D341Med (cell line): Measurements from ENCODE around the gene BAIAP2L2.
A peak's percentile ranks its signal among the peaks of the same experiment; 100 is the strongest.
"Not testable (repeated sequence)": the region's sequence is repeated elsewhere in the genome, so short reads cannot be mapped to it uniquely, and the experiment has no call there.

ENCODE experiments used
- DNase-seq: peaks from one replicate; pipeline ENCODE4 v3.0.0; 2012; ENCODE audit warnings: low spot score

BAIAP2L2 gene

GRCh38 chr22:38129021-38129420 is 18.5 kb upstream of the BAIAP2L2 start:
- peak; percentile 8 for DNase-seq

- no peak for DNase-seq
Observed at GRCh38 chr22:38127869-38128268, 17.4 kb upstream of the BAIAP2L2 start.

GRCh38 chr22:38126928-38127668 is 16.6 kb upstream of the BAIAP2L2 start:
- DNase-seq: no peak

GRCh38 chr22:38125751-38126201 is 15.3 kb upstream of the BAIAP2L2 start:
- no peak for DNase-seq

- DNase-seq: no peak
Observed at GRCh38 chr22:38125038-38125610, 14.6 kb upstream of the BAIAP2L2 start.

DNA sequence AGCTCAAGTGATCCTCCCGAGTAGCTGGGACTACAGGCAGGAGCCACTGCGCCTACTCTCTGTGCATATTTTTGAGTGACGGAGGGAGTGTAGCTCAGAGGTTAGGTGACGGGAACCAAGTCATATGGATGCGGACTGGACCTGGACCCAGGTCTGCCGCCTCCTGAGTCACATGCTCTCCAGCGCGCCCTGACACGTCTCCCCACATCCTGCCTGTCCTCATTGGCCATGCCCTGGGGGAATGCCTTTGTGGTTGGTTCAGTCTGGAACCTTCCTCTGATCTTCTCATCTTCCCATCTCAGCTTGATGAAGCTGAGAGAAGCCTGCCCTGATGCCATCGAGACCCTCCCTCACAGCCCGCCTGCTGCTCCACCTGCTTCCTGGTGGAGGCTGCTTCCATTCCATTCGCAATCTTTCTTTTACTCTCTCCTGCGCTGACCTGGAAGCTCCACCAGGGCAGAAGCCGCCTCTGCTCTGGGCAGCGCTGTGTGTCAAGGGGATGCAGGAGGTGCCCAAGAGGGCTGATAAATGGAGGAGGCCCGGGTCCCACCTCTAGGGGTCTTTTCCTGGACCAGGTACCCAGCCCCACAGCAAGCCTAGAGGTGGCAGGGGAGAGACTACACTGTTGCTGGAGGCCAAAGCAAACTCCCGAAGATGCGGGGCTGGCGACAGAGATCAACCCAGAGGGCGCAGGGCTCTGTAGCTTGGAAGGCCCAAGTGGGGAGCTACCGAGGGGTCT is 13.9 kb upstream of the BAIAP2L2 start:
- DNase-seq: peak; percentile 27

GRCh38 chr22:38122616-38123015 is 12.1 kb upstream of the BAIAP2L2 start:
- DNase-seq: no peak

GRCh38 chr22:38120359-38121110 is 10.1 kb upstream of the BAIAP2L2 start:
- DNase-seq: no peak

- not testable (repeated sequence) for DNase-seq
Observed at GRCh38 chr22:38118747-38119146, 8.3 kb upstream of the BAIAP2L2 start.

- DNase-seq: no peak
Observed at GRCh38 chr22:38118182-38118581, 7.7 kb upstream of the BAIAP2L2 start.

DNA sequence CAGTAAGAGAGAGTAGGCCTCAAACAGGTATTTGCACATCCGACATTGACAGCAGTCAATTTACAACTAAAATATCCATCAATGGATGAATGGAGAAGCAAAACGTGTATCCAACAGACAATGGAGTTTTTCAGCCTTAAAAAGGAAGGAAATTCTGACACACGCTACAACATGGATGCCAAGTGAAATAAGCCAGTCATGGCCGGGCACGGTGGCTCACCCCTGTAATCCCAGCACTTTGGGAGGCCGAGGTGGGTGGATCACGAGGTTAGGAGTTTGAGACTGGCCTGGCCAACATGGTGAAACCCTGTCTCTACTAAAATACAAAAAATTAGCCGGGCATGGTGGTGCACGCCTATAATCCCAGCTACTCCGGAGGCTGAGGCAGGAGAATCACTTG is 7.1 kb upstream of the BAIAP2L2 start:
- not testable (repeated sequence) for DNase-seq

GRCh38 chr22:38115423-38116205 is 5.1 kb upstream of the BAIAP2L2 start:
- no peak for DNase-seq

GRCh38 chr22:38114484-38115398 is 4.3 kb upstream of the BAIAP2L2 start:
- peak; percentile 93 for DNase-seq

DNA sequence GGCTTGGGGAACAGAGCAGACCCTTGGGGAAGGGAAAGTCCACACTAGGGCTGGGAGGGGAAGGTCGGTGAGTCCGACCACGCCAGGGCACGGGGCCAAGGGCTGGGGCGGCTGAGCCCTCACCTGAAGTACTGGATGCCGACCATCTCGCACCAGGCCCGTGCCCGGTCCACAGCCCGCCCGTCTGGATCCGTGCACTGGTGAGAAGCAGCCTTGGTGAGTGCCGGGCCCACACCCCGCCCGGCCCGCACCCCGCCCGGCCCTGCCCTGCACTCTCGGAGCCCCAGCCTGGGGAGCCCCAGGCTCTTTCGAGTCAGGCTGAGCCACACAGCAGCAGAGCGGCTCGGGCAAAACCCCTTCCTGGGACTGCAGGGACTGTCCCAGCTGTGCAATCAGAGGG is 1.9 kb upstream of the BAIAP2L2 start:
- no peak for DNase-seq

GRCh38 chr22:38111925-38112355 is 1.5 kb upstream of the BAIAP2L2 start:
- DNase-seq: no peak

DNA sequence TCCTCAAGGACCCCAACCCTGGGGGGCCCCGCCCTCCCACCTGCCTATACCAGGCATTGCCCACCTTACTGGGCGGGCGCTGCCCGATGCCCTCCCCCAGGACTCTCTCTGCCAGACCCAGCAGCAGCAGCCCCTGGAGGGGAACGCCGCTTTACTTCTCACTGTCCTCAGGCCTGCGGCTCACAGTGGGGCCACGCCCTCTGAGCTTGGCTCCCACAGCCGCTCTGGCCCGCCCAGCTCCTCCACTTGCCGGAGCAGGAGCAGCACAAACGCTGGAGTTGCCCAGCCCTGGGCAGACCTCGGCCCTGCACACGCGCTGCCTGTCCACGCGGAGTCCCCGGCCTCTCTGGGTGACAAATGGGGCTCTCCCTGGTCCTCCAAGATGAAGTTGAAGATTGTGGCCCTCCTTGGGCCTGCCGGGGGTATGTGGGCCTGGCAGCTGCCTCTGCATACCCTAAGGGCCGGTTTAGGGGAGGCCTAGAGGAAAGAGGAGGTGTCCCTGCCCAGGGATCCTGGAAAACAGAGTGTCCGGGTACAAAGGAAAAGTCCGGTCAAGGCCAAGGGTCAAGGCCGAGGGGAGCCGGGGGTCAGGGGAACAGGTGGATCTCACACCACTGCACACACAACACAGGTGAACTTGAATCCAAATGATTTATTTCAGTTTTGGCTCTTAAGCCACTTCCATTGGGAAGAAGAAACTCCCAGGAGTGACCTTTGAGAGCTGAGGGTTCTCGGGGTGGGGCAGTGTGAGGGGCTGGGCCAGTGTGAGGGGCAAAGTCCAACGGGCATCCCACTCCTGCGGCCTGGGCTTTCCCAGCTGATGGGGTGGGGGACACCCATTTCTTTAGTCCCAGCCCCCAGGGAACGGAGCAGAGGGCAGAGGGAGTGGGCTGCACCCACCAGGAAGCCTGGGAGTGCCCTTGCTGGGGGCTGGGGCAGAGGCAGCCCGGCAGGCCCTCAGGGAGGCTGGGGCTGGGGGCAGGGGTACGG is 674 bp upstream of the BAIAP2L2 start:
- no peak for DNase-seq

DNA sequence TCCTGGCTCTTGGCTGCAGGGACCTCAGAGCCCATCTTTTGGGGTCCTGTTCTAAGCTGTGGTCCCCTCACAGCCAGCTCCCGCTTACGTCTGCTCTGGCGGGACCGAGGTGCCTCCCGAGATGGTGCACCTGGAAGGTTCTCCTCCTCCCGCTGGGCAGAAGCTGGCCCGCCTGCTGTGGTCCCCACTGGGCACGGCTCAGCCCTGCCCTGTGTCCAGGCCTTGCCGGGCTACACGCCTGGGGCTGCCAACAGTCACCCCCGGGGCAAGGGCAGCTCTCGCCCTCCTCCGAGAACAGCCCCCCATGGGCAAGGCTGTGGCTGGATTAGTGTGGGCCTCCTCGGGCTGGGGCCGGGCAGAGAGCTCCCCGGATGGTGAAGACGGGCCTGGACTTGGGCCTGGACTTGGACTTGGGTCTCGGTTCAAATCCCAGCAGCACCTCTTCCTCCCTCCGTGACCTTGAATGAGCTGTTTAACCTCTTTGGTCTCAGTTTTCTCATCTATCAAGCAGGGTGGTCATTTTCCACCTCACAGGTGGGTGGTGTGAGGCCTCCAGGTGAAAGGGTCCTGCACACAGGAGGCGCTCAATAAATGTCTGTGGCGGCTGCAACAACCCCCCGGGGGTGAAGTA is 998 bp downstream of the BAIAP2L2 start:
- no peak for DNase-seq

DNA sequence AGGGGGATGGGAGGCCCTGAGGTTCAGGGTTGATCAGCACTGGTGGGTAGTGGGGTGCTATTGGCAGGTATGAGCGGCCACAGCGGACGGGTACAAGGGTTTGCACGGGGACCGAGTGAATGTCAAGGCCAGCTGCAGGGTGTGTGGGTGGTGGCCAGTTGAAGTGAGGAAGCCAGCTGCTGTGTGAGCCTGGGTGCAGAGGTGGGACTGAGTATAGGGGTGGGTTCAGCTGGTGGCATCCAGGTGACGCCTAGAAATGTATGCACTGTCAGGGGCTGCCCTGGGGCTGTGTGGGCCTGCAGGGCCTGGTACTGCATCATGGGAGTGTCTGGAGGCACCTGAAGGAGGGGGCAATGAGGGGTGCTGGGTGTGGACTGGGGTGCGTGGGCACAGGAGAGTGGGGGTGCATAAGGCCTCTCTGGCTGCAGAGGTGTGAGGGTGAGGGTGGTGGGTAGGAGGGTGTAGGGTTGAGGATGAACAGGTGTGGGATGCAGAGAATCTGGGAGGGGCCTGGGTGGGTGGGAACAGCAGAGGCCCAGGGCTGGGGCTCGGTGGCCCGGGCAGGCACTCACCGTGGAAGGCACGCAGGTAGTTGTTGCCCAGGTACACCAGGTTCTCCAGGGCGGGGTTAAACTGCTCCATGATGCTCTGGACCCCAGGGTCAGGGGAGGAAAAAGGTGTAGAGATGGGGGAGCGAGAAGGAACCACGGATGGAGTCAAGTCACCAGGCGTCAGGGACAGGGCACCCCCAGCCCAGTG is 1.7 kb downstream of the BAIAP2L2 start:
- no peak for DNase-seq
